H1 (cell line): ENCODE data around the gene FASN. TPM values are rescaled to one million over a fixed set of nuclear protein-coding genes. Genes with fewer than 3 reads are reported as not detected.

Source experiments
- CTCF ChIA-PET: fragments of 300-600 bp; sonication (Branson Sonifier 250); formaldehyde crosslinking; loops from one replicate; lab custom pipeline; 2021; ENCODE audit not compliant: partially characterized antibody; lab: Charles Lee
- POLR2A ChIA-PET: fragments of 300-600 bp; sonication (Branson Sonifier 250); formaldehyde crosslinking; loops from one replicate; lab custom pipeline; 2021; ENCODE audit warnings: inconsistent platforms; ENCODE audit not compliant: partially characterized antibody; lab: Charles Lee
- DNase-seq, 2 experiments: peaks; one replicate each; pipeline versions ENCODE4 v3.0.0 to v3.0.0-alpha.2; 2010 to 2022; ENCODE audit warnings: low spot score in 2 of 2, low read depth in 1 of 2, mixed read lengths in 1 of 2
- FAIRE-seq: peaks from 2 replicates; lab custom pipeline; 2011; peaks lifted over from hg19 to GRCh38; lab: Jason Lieb, UNC
- H2AFZ ChIP-seq: 2 replicates; pipeline ENCODE4 v1.8.1; 2012; ENCODE audit warnings: low read length, inconsistent platforms
- H2AK5ac ChIP-seq: 2 replicates; pipeline ENCODE4 v1.6.1; 2013; ENCODE audit warnings: low read depth, low read length
- H2BK120ac ChIP-seq: replicated peaks from 2 replicates; pipeline ENCODE3; 2013; ENCODE audit warnings: low read depth, low read length, inconsistent platforms
- H2BK12ac ChIP-seq: 2 replicates; pipeline ENCODE4 v1.6.1; 2013; ENCODE audit warnings: low read depth, low read length
- H2BK15ac ChIP-seq: 2 replicates; pipeline ENCODE4 v1.6.1; 2013; ENCODE audit warnings: low read length
- H2BK20ac ChIP-seq: 2 replicates; pipeline ENCODE4 v1.6.1; 2013; ENCODE audit warnings: low read length
- H2BK5ac ChIP-seq: 2 replicates; pipeline ENCODE4 v1.6.1; 2013; ENCODE audit warnings: low read depth, low read length
- H3K14ac ChIP-seq: 2 replicates; pipeline ENCODE4 v1.6.1; 2013; ENCODE audit warnings: inconsistent platforms; ENCODE audit not compliant: insufficient read length
- H3K18ac ChIP-seq: 2 replicates; pipeline ENCODE4 v1.6.1; 2013; ENCODE audit warnings: low read length; ENCODE audit errors: extremely low read depth
- H3K23ac ChIP-seq: 2 replicates; pipeline ENCODE4 v1.6.1; 2013; ENCODE audit warnings: inconsistent platforms; ENCODE audit not compliant: insufficient read length
- H3K23me2 ChIP-seq: 2 replicates; pipeline ENCODE4 v1.6.1; 2013; ENCODE audit warnings: low read depth, low read length
- H3K27ac ChIP-seq: 2 replicates; pipeline ENCODE4 v1.6.1; 2011; ENCODE audit warnings: low read depth, low read length, inconsistent platforms
- H3K27me3 ChIP-seq, 4 experiments: replicated peaks in 1 of 4; 1 replicate in 1 of 4; 2 replicates in 3 of 4; pipeline versions ENCODE4 v1.6.1 to v1.8.1; 2011 to 2013; ENCODE audit warnings: low read length in 3 of 4, mild to moderate bottlenecking in 3 of 4, inconsistent platforms in 2 of 4, mixed read lengths in 2 of 4, moderate library complexity in 1 of 4; ENCODE audit not compliant: control insufficient read depth in 3 of 4, insufficient read depth in 3 of 4; ENCODE audit errors: extremely low read depth in 1 of 4
- H3K36me3 ChIP-seq, 4 experiments: 2 replicates each; pipeline versions ENCODE4 v1.6.1 to v1.8.1; 2011 to 2013; ENCODE audit warnings: mild to moderate bottlenecking in 4 of 4, low read length in 3 of 4, moderate library complexity in 2 of 4, control low read depth in 1 of 4, inconsistent platforms in 1 of 4; ENCODE audit not compliant: insufficient read depth in 4 of 4, control insufficient read depth in 2 of 4
- H3K4ac ChIP-seq: replicated peaks from 2 replicates; pipeline ENCODE3; 2013; ENCODE audit warnings: low read length, low read depth, mixed read lengths, inconsistent platforms; ENCODE audit not compliant: insufficient read length
- H3K4me1 ChIP-seq, 4 experiments: replicated peaks in 1 of 4; 1 replicate in 1 of 4; 2 replicates in 3 of 4; pipeline versions ENCODE4 v1.6.1 to v1.8.1; 2011 to 2013; ENCODE audit warnings: low read length in 3 of 4, inconsistent platforms in 2 of 4, mixed read lengths in 1 of 4; ENCODE audit not compliant: insufficient read depth in 4 of 4, control insufficient read depth in 3 of 4
- H3K4me2 ChIP-seq, 2 experiments: 2 replicates each; pipeline versions ENCODE4 v1.6.1 to v1.8.1; 2011 to 2013; ENCODE audit warnings: low read depth in 2 of 2, low read length in 2 of 2, control low read depth in 1 of 2, inconsistent platforms in 1 of 2, mild to moderate bottlenecking in 1 of 2; ENCODE audit not compliant: insufficient read depth in 1 of 2
- H3K4me3 ChIP-seq, 4 experiments: fragments of 200-600, 300-600 bp in 1 of 4; sonication (generic), shearing (Covaris generic), sonication (Bioruptor Twin) in 1 of 4; 2 replicates each; pipeline versions ENCODE4 v1.5.1 to v1.8.1; 2011 to 2016; ENCODE audit warnings: low read length in 4 of 4, low read depth in 3 of 4, control low read depth in 2 of 4, inconsistent platforms in 2 of 4, mild to moderate bottlenecking in 2 of 4, mixed read lengths in 1 of 4, moderate library complexity in 1 of 4; ENCODE audit not compliant: insufficient read depth in 2 of 4; ENCODE audit errors: extremely low read depth in 1 of 4
- H3K56ac ChIP-seq: replicated peaks from 2 replicates; pipeline ENCODE3; 2013; ENCODE audit warnings: low read depth, mild to moderate bottlenecking, mixed read lengths, low read length, inconsistent platforms; ENCODE audit not compliant: insufficient read length
- H3K79me1 ChIP-seq: 2 replicates; pipeline ENCODE4 v1.6.1; 2013; ENCODE audit warnings: low read depth, low read length, control low read depth
- H3K79me2 ChIP-seq, 2 experiments: 2 replicates each; pipeline versions ENCODE4 v1.6.1 to v1.8.1; 2012 to 2013; ENCODE audit warnings: low read length in 2 of 2, mild to moderate bottlenecking in 2 of 2, inconsistent platforms in 1 of 2; ENCODE audit not compliant: insufficient read depth in 2 of 2, control insufficient read depth in 1 of 2
- H3K9ac ChIP-seq, 4 experiments: replicated peaks in 1 of 4; 1 replicate in 1 of 4; 2 replicates in 3 of 4; pipeline versions ENCODE4 v1.6.1 to v1.8.1; 2011 to 2013; ENCODE audit warnings: low read depth in 3 of 4, low read length in 3 of 4, control low read depth in 2 of 4, mild to moderate bottlenecking in 2 of 4, moderate library complexity in 2 of 4, inconsistent platforms in 1 of 4; ENCODE audit errors: extremely low read depth in 1 of 4
- H3K9me3 ChIP-seq, 2 experiments: 2 replicates each; pipeline versions ENCODE4 v1.6.1 to v1.8.1; 2012 to 2013; ENCODE audit warnings: mild to moderate bottlenecking in 2 of 2, moderate library complexity in 2 of 2, control low read depth in 1 of 2, inconsistent platforms in 1 of 2, low read depth in 1 of 2, low read length in 1 of 2, mixed read lengths in 1 of 2; ENCODE audit not compliant: insufficient read depth in 2 of 2
- H4K20me1 ChIP-seq, 2 experiments: replicated peaks in 1 of 2; 2 replicates each; pipeline versions ENCODE3 to v1.8.1; 2011 to 2013; ENCODE audit warnings: inconsistent platforms in 2 of 2, low read length in 2 of 2, mild to moderate bottlenecking in 1 of 2; ENCODE audit not compliant: insufficient read depth in 2 of 2, control insufficient read depth in 1 of 2
- H4K5ac ChIP-seq: 2 replicates; pipeline ENCODE4 v1.6.1; 2013; ENCODE audit warnings: low read length, low read depth, mixed read lengths, inconsistent platforms; ENCODE audit not compliant: insufficient read length
- H4K8ac ChIP-seq: 2 replicates; pipeline ENCODE4 v1.8.0; 2013; ENCODE audit warnings: mild to moderate bottlenecking, moderate library complexity, low read length, inconsistent platforms; ENCODE audit not compliant: insufficient read depth; ENCODE audit errors: extremely low read depth
- H4K91ac ChIP-seq: replicated peaks from 2 replicates; pipeline ENCODE3; 2013; ENCODE audit warnings: low read length, mixed read lengths, inconsistent platforms; ENCODE audit not compliant: insufficient read length
- BACH1 ChIP-seq: IDR thresholded peaks from 2 replicates; pipeline ENCODE4 v1.6.1; 2012; ENCODE audit warnings: low read length, improper control_type of control experiment
- BCL11A ChIP-seq, 2 experiments: IDR thresholded peaks; one replicate each; pipeline ENCODE4 v1.6.1; 2011; ENCODE audit warnings: low read depth in 2 of 2, low read length in 2 of 2, mild to moderate bottlenecking in 2 of 2
- FOSL1 ChIP-seq: IDR thresholded peaks from 2 replicates; pipeline ENCODE4 v1.6.1; 2011; ENCODE audit warnings: mild to moderate bottlenecking, low read depth, low read length, moderate library complexity; ENCODE audit not compliant: insufficient read depth
- PHF8 ChIP-seq: fragments of 200-600 bp; sonication (generic); conservative IDR thresholded peaks from 2 replicates; pipeline ENCODE4 v1.7.1; 2012; ENCODE audit warnings: low read depth, mild to moderate bottlenecking, inconsistent platforms, low read length, moderate library complexity
- POLR2A ChIP-seq, 2 experiments: IDR thresholded peaks; 1 replicate in 1 of 2; 2 replicates in 1 of 2; pipeline ENCODE4 v1.6.1; 2011; ENCODE audit warnings: low read depth in 2 of 2, low read length in 2 of 2, mild to moderate bottlenecking in 2 of 2; ENCODE audit errors: control extremely low read depth in 1 of 2
- RXRA ChIP-seq: IDR thresholded peaks from 2 replicates; pipeline ENCODE4 v1.6.1; 2011; ENCODE audit warnings: low read depth, mild to moderate bottlenecking, low read length, moderate library complexity; ENCODE audit not compliant: insufficient read depth
- SIRT6 ChIP-seq: IDR thresholded peaks from one replicate; pipeline ENCODE4 v1.7.1; 2012; ENCODE audit warnings: low read length, inconsistent platforms
- SIX5 ChIP-seq: IDR thresholded peaks from 2 replicates; pipeline ENCODE4 v1.6.1; 2011; ENCODE audit warnings: mild to moderate bottlenecking, low read depth, low read length
- SP4 ChIP-seq: IDR thresholded peaks from 2 replicates; pipeline ENCODE4 v1.6.1; 2012; ENCODE audit warnings: low read length, inconsistent platforms
- TAF1 ChIP-seq: IDR thresholded peaks from 2 replicates; pipeline ENCODE4 v1.6.1; 2011; ENCODE audit warnings: mild to moderate bottlenecking, low read depth, low read length
- TAF7 ChIP-seq: optimal IDR thresholded peaks from 2 replicates; pipeline ENCODE3; 2011; ENCODE audit warnings: low read depth, mild to moderate bottlenecking, inconsistent platforms, low read length, moderate library complexity, borderline replicate concordance
- ZNF274 ChIP-seq: IDR thresholded peaks from 2 replicates; pipeline ENCODE4 v1.7.0; 2012; ENCODE audit warnings: low read length, borderline replicate concordance; ENCODE audit errors: extremely low read depth
- WGBS, 2 experiments: shearing (Covaris generic) in 1 of 2; methylation state at CpG; one replicate each; pipeline versions ENCODE4 v1.1.6 to v1.1.7; 2013 to 2015; ENCODE audit warnings: low lambda C conversion rate in 2 of 2, mixed read lengths in 2 of 2, inconsistent platforms in 1 of 2, low coverage in 1 of 2, missing lambda C conversion rate in 1 of 2; ENCODE audit not compliant: insufficient replicate concordance in 2 of 2, insufficient coverage in 1 of 2, insufficient read length in 1 of 2; ENCODE audit errors: extremely low coverage in 1 of 2, missing lambda C conversion rate in 1 of 2; 5-methylcytosine and 5-hydroxymethylcytosine counted together
- polyA plus RNA-seq, 7 experiments: library from polyadenylated mRNA; depleted of rRNA in 3 of 7; stranded (reverse) in 5 of 7; unstranded in 2 of 7; fragments of >200 nt in 5 of 7; fragments of 200-250 nt in 2 of 7; gene quantifications; 1 replicate in 5 of 7; 2 replicates in 1 of 7; 4 replicates in 1 of 7; pipeline versions ENCODE4 v1.2.1 to v1.2.3, GENCODE V29; 2011 to 2013; ENCODE audit warnings: missing spikeins in 2 of 7, mixed read lengths in 2 of 7
- total RNA-seq: library from RNA; stranded (reverse); fragmentation: NEBNext Ultra II Directional; extraction: Animal tissue kit (Norgen Biotek cat#: 25700); gene quantifications from 2 replicates; pipeline ENCODE4 v1.2.1, GENCODE V29; 2021
- TF ChIP-seq, protein P1 (sequence below): IDR thresholded peaks from 2 replicates; pipeline ENCODE4 v1.6.1; 2012; ENCODE audit warnings: inconsistent platforms

Gene FASN
- total and polyA plus RNA-seq, 2 of the 8 experiments (the other 6 are each of a cell fraction or from before 2014, with no cell fraction given) = 143 to 561 TPM

DNA sequence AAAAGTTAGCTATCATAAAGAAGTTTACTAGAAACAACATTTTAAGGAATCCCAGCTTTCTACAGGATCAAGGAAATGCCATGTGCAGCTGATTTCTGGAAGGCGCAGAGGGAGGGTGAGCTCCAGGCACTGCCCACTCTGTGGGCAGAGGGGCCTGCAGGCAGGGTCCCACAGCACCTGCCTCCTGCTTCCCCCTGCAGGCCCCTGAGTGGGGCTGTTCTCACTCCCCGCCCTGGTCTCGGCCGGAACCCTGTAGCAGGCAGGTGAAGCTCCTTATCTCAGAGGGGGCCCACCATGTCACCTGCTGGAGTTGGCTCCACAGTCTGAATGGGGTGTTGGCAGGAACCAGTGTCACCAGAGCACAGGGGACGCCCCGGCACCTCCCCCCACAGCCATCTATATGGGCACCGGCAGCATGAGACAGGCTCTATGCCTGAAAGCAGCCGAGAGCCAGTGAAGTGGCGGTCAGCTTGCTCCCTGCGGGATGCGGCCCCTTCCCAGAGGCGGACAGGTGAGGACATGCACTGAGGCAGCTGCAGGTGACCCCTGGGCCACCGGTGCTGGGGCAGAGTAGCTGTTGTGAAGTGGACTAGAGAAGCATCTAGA lies 47.6 kb upstream of the FASN start:
- H3K4me1 ChIP-seq = no peaks in the 10 kb centered on the region
- no peak overlapping the region for H3K14ac ChIP-seq
- no peak overlapping the region for H2BK120ac ChIP-seq
- H3K56ac ChIP-seq = no peak overlapping the region
- H3K18ac ChIP-seq = no peak overlapping the region
- no peak overlapping the region for H2BK20ac ChIP-seq
- no peak overlapping the region for H4K91ac ChIP-seq
- H3K79me2 ChIP-seq = no peaks in the 10 kb centered on the region
- no peak overlapping the region for H2BK15ac ChIP-seq
- H2BK12ac ChIP-seq = no peak overlapping the region
- H4K20me1 ChIP-seq = peaks cover 0 to 10% of the 10 kb centered on the region in 2 experiments
- H3K4me3 ChIP-seq = no peak overlapping the region
- no peak overlapping the region for H3K23ac ChIP-seq
- WGBS, 2 experiments = 97% methylated on average over 13 of the region's 13 CpGs; no CpG with 5 or more reads in 1 of the 2 experiments
- FAIRE-seq (no peak), DNase-seq (no peak)
- H3K79me1 ChIP-seq = no peaks in the 10 kb centered on the region
- no peaks in the 10 kb centered on the region for H3K36me3 ChIP-seq
- H4K8ac ChIP-seq = no peak overlapping the region; the same call in 1 of the 2 replicates
- no peak overlapping the region for H2AFZ ChIP-seq
- no peak overlapping the region for H2BK5ac ChIP-seq
- H3K9me3 ChIP-seq = peaks cover 0 to 16% of the 10 kb centered on the region in 2 experiments; a peak in 2 of 4 replicates
- no peaks in the 10 kb centered on the region; a peak in 1 of 7 replicates for H3K27me3 ChIP-seq
- peaks cover 21% of the 10 kb centered on the region; the same call in 1 of the 2 replicates for H3K23me2 ChIP-seq
- H3K27ac ChIP-seq = no peak overlapping the region
- ChIA-PET POLR2A (interaction anchor here (1.0 to 1.3 kb wide), 2 partner anchors 39 to 47 kb away, joined by 3 to 5 read pairs; partner anchors contain the start of gene FASN), CTCF (interaction anchor here (1.0 to 1.4 kb wide), 4 partner anchors 8 to 115 kb away, joined by 3 to 7 read pairs (median 4); no protein-coding TSS in a partner anchor)
- no peak overlapping the region for H3K9ac ChIP-seq
- no peak overlapping the region for H3K4ac ChIP-seq
- H3K4me2 ChIP-seq = no peak overlapping the region
- no peak overlapping the region for H2AK5ac ChIP-seq
- H4K5ac ChIP-seq = no peak overlapping the region
- no peak for TF ChIP-seq RXRA
- TF ChIP-seq, protein P1, sequence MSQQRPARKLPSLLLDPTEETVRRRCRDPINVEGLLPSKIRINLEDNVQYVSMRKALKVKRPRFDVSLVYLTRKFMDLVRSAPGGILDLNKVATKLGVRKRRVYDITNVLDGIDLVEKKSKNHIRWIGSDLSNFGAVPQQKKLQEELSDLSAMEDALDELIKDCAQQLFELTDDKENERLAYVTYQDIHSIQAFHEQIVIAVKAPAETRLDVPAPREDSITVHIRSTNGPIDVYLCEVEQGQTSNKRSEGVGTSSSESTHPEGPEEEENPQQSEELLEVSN = no peak
- no peak for TF ChIP-seq PHF8
- no peak for TF ChIP-seq BCL11A (IDR thresholded peaks at IDR 0.05; ENCODE audit: low read depth in 2 of 2, low read length in 2 of 2)
- TF ChIP-seq SIX5 = no peak
- TF ChIP-seq SP4 = no peak
- TF ChIP-seq POLR2A (IDR thresholded peaks at IDR 0.05; ENCODE audit: control extremely low read depth in 1 of 2, low read depth in 2 of 2, low read length in 2 of 2) = no peak
- no peak for TF ChIP-seq BACH1
- no peak for TF ChIP-seq ZNF274
- no peak for TF ChIP-seq TAF1
- TF ChIP-seq FOSL1 = no peak
- TF ChIP-seq TAF7 = no peak
- TF ChIP-seq SIRT6 = no peak
